ENCODE data around the gene ESX1.
A peak's percentile ranks its signal among the peaks of the same experiment; 100 is the strongest.

Gene ESX1

DNA sequence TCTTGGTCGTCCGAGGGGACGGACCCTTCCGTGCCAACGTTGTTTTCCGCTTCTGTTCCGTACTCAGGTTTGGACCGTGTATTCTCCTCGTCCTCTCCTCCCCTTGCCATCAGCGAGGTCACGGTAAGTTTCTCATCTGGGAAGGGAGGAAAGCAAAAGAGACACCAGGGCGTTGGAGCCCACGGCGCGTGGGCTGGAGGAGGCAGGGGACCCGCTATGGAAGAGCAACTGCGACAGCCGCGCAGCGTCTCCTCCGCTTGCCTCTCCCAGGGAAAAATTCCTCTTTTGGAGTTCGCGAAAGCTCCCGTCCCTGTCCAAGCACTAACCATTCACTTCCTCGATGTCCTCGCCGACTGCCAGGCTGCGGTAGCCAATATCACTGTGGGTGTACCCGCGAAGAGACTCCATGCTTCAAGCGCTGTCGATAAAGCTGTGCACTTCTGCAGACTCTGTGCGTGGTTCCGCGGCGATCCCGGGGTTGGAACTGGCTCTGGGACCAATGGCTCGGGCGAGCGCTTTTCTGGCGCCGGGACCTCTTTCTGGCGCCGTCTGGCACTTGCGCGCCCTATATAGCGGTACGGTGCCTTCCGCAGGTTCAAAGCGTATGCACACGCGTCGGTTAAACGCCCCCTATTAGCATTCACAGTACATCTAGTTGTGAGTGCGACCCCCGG lies at the start of gene ESX1:
Gene ESX1, minus strand, starts transcription at position 492 of the 674 bp plus-strand sequence. Its CDS starts 84 bp downstream, at position 408.
- H3K27me3 Mint-ChIP-seq (ENCODE audit: low read depth), result peaks cover 91% of the 10 kb centered on the region
- peaks cover 8% of the 10 kb centered on the region for H3K4me1 Mint-ChIP-seq
- H3K27ac Mint-ChIP-seq, result no peak within 1 kb of the TSS
- TF ChIP-seq CTCF (IDR thresholded peaks at IDR 0.05; ENCODE audit: unreplicated experiment in 3 of 3), result no peak
- no peaks in the 10 kb centered on the region for H3K36me3 Mint-ChIP-seq (ENCODE audit: low read depth)
- peak within 1 kb of the TSS; percentile 62 to 79 (median 78) for H3K4me3 Mint-ChIP-seq
- peaks cover 8% of the 10 kb centered on the region for H3K9me3 Mint-ChIP-seq

- no peaks in the 10 kb centered on the region for H3K9me3 Mint-ChIP-seq
- H3K4me1 Mint-ChIP-seq, result no peaks in the 10 kb centered on the region
- no peak overlapping the region for H3K4me3 Mint-ChIP-seq
- no peak overlapping the region for H3K27ac Mint-ChIP-seq
- no peaks in the 10 kb centered on the region for H3K27me3 Mint-ChIP-seq (ENCODE audit: low read depth)
- no peak for TF ChIP-seq CTCF (IDR thresholded peaks at IDR 0.05; ENCODE audit: unreplicated experiment in 3 of 3)
- H3K36me3 Mint-ChIP-seq (ENCODE audit: low read depth), result no peaks in the 10 kb centered on the region
Measured at GRCh38 chrX:104295636-104296035, 40.9 kb upstream of the ESX1 start.

DNA sequence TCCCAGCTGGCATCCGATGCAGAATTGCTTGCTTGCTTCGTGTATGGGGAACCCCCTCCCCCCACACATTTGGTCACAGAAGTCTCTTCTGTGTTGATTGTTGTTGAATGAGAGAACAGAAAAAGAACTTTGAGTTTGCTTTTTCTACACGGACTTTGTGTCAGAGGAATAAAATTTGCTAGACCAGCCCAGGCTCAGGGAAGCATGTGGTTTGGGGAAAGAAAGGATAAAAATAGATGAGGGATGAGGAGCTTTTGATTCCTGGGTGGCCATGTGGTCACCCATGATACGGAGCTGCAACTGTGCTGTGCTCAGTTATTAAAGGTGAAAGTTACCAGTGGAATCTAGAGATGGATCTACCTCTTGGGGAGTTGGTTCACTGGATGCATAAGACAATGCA lies 34.2 kb upstream of the ESX1 start:
- TF ChIP-seq CTCF (IDR thresholded peaks at IDR 0.05; ENCODE audit: unreplicated experiment in 3 of 3), result no peak

GRCh38 chrX:104288269-104288668 lies 33.5 kb upstream of the ESX1 start:
- no peak for TF ChIP-seq CTCF (IDR thresholded peaks at IDR 0.05; ENCODE audit: unreplicated experiment in 3 of 3)
- Mint-ChIP-seq H3K36me3 (ENCODE audit: low read depth) (no peaks in the 10 kb centered on the region), H3K27ac (no peak overlapping the region), H3K4me3 (no peak overlapping the region), H3K9me3 (peaks cover 5% of the 10 kb centered on the region), H3K4me1 (peaks cover 13% of the 10 kb centered on the region), H3K27me3 (ENCODE audit: low read depth) (no peaks in the 10 kb centered on the region)

More for the DNA sequence above, 34.2 kb upstream of the ESX1 start:
- peaks cover 13% of the 10 kb centered on the region for H3K4me1 Mint-ChIP-seq
- H3K4me3 Mint-ChIP-seq, result no peak overlapping the region
- H3K9me3 Mint-ChIP-seq, result peaks cover 5% of the 10 kb centered on the region
- no peak overlapping the region for H3K27ac Mint-ChIP-seq
- H3K27me3 Mint-ChIP-seq (ENCODE audit: low read depth), result no peaks in the 10 kb centered on the region
- no peaks in the 10 kb centered on the region for H3K36me3 Mint-ChIP-seq (ENCODE audit: low read depth)

GRCh38 chrX:104285201-104285600 lies 30.5 kb upstream of the ESX1 start:
- Mint-ChIP-seq H3K27me3 (ENCODE audit: low read depth) (no peaks in the 10 kb centered on the region), H3K4me1 (peaks cover 25% of the 10 kb centered on the region), H3K4me3 (no peak overlapping the region), H3K36me3 (ENCODE audit: low read depth) (no peaks in the 10 kb centered on the region), H3K9me3 (peaks cover 10% of the 10 kb centered on the region), H3K27ac (peak overlapping the region in 1 of 3 experiments; percentile 9)
- no peak for TF ChIP-seq CTCF (IDR thresholded peaks at IDR 0.05; ENCODE audit: unreplicated experiment in 3 of 3)

GRCh38 chrX:104284507-104284906 lies 29.8 kb upstream of the ESX1 start:
- Mint-ChIP-seq H3K9me3 (peaks cover 7% of the 10 kb centered on the region), H3K4me3 (no peak overlapping the region), H3K27me3 (ENCODE audit: low read depth) (no peaks in the 10 kb centered on the region), H3K27ac (peak overlapping the region; percentile 9 to 62 (median 58)), H3K4me1 (peaks cover 25% of the 10 kb centered on the region), H3K36me3 (ENCODE audit: low read depth) (no peaks in the 10 kb centered on the region)
- no peak for TF ChIP-seq CTCF (IDR thresholded peaks at IDR 0.05; ENCODE audit: unreplicated experiment in 3 of 3)
